HFF-Myc (cell line): ENCODE measurements around the gene HTR1E.
"Not testable (repeated sequence)": the region's sequence is repeated elsewhere in the genome, so short reads cannot be mapped to it uniquely, and the experiment has no call there.

ENCODE experiments used
- DNase-seq: peaks from one replicate; pipeline ENCODE4 v3.0.0-alpha.2; 2011; ENCODE audit warnings: low read depth; ENCODE audit errors: extremely low read depth
- H3K4me3 ChIP-seq: replicated peaks from 2 replicates; pipeline ENCODE4 v1.5.1; 2011; ENCODE audit warnings: low read depth, mild to moderate bottlenecking, control low read depth, low read length
- TF ChIP-seq, protein P1 (sequence below): IDR thresholded peaks from 2 replicates; pipeline ENCODE4 v1.5.1; 2012; ENCODE audit warnings: mild to moderate bottlenecking, low read depth, low read length, control low read depth; ENCODE audit errors: missing control alignments

HTR1E gene, protein sequence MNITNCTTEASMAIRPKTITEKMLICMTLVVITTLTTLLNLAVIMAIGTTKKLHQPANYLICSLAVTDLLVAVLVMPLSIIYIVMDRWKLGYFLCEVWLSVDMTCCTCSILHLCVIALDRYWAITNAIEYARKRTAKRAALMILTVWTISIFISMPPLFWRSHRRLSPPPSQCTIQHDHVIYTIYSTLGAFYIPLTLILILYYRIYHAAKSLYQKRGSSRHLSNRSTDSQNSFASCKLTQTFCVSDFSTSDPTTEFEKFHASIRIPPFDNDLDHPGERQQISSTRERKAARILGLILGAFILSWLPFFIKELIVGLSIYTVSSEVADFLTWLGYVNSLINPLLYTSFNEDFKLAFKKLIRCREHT

DNA sequence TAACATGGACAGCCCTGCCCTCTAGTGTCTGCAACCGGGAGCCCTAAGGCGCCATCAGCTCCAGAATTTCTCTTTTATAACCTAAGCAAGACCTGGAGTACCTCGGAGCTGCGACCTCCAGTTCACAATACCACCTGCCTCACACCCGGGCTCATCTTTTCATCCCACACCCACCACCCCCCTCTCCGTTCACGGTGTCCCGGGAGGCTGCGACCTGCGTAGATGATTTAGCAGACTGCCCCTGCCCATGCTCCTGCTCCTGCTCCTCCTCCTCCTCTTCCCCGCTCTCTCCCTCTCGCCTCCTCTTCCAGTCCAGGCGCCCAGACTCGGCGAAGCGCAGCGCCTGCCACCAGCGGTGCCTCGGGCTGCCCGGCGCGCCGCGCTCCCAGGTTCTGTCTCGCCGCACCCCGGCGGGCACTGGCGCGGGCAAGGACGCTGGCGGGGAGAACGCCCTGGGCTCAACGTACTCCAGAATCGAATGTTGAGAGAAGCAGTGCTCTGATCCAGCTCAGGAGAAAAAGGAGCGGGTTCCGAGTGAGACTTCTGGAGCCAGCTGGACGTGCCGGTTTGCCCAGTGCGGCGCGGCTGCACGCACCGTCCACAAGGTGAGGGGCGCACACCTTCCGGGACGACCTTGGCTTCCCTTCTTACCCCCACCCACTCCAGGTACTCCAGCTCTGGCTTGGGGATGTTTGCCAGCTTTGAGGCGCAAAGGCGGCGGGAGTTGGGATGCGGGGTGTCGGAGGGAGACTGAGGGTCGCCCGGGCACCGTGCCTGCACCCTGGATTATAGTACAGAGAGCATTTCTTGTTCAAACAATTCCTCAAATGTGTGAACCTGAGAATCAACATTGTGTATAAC is at the start of gene HTR1E:
TSS of gene HTR1E (plus strand) at position 310 of the 861 bp plus-strand sequence. CDS start 77,807 bp downstream, outside the sequence.
- H3K4me3 ChIP-seq: no peak within 1 kb of the TSS
- no peak for DNase-seq
- TF ChIP-seq, protein P1, sequence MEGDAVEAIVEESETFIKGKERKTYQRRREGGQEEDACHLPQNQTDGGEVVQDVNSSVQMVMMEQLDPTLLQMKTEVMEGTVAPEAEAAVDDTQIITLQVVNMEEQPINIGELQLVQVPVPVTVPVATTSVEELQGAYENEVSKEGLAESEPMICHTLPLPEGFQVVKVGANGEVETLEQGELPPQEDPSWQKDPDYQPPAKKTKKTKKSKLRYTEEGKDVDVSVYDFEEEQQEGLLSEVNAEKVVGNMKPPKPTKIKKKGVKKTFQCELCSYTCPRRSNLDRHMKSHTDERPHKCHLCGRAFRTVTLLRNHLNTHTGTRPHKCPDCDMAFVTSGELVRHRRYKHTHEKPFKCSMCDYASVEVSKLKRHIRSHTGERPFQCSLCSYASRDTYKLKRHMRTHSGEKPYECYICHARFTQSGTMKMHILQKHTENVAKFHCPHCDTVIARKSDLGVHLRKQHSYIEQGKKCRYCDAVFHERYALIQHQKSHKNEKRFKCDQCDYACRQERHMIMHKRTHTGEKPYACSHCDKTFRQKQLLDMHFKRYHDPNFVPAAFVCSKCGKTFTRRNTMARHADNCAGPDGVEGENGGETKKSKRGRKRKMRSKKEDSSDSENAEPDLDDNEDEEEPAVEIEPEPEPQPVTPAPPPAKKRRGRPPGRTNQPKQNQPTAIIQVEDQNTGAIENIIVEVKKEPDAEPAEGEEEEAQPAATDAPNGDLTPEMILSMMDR: peak; percentile 53

- DNase-seq: no peak
- H3K4me3 ChIP-seq: no peak overlapping the region
- TF ChIP-seq, protein P1: no peak
Observed at GRCh38 chr6:86888301-86888700, 49.0 kb upstream of the HTR1E start.

DNA sequence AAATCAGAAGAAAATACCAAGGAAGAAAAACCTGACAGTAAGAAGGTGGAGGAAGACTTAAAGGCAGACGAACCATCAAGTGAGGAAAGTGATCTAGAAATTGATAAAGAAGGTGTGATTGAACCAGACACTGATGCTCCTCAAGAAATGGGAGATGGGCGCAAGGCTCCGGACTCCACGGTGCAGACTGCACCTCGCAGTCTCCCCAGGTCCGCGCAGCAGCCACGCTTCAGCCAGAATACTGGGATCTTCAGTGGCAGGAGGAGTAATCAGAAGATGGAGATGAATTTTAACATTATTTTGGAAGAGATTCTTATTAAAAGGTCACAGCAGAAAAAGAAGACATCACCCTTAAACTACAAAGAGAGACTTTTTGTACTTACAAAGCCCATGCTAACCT is 40.1 kb upstream of the HTR1E start:
- not testable (repeated sequence) for H3K4me3 ChIP-seq, DNase-seq

DNA sequence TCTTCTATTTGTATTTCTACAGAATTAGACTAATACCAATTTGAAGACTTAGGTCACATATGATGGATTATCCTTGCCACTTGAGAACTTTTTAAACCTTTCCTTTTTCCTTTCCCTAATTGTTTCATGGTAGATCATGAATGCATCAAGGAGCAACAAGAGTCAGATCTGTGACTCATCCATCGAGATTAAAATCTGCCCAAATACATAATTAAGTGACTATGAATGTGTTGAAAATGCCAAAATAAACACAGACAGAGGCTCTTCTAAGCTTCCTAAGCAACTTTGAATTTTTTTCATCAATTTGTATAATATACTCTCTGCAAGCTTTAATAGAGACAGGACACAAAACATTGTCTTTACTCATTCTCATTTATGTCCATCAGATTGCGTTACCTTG is 23.5 kb upstream of the HTR1E start:
- TF ChIP-seq, protein P1: no peak
- DNase-seq: no peak
- no peak overlapping the region for H3K4me3 ChIP-seq

DNA sequence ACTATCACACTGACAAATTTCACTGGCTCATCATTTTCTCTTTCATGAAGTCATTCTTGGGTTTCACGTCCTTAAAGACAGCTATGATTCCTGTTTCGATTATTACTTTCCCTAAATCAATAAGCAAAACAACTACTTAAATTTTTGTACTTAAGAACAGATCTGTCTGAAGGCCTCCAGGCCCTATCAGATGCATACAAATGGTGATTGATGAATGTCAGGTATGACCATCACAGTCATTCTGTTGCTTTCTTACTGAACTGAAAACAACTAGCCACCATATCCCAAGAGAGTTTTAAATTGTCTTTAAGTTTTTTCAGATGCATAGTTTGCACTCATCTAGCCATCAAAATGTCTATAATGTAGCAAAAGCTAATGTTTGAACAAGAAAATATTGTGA is 20.9 kb upstream of the HTR1E start:
- no peak for DNase-seq
- no peak overlapping the region for H3K4me3 ChIP-seq
- TF ChIP-seq, protein P1: no peak

GRCh38 chr6:86927138-86927537 is 10.2 kb upstream of the HTR1E start:
- not testable (repeated sequence) for DNase-seq, H3K4me3 ChIP-seq

- H3K4me3 ChIP-seq, DNase-seq: not testable (repeated sequence)
Observed at GRCh38 chr6:86927859-86928258, 9.5 kb upstream of the HTR1E start.

DNA sequence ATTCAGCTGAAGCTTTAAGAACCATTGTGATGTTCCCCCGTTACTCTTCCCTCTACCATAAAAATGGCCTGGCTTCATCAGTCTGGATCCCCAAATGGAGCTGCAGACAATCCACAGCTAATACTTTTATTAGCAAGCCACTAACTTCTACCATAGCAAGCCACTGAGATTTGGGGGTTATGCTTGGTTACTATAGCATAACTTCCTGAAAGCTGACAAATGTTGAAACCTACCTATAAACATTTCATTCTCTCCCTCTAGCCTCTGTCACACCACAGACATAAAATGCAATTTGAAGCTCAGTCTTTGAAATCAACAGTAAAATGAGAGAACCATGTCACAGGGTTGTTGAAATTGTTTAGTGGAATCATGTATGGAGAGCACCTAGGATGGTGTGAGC is 3.0 kb upstream of the HTR1E start:
- no peak overlapping the region for H3K4me3 ChIP-seq
- DNase-seq: no peak
- TF ChIP-seq, protein P1: no peak
